CD14-positive monocyte (primary cell): ENCODE results near the gene STRBP. TPM values are rescaled to one million over a fixed set of nuclear protein-coding genes. Genes with fewer than 3 reads are reported as not detected.

Experiments used
- DNase-seq, 3 donors: peaks; one replicate each; pipeline ENCODE4 v3.0.0-alpha.2; 2011 to 2022
- H2AFZ ChIP-seq: 2 replicates; pipeline ENCODE4 v1.6.0; 2012; ENCODE audit warnings: mild to moderate bottlenecking, low read depth, low read length, inconsistent platforms; ENCODE audit not compliant: insufficient read depth, poor library complexity, severe bottlenecking
- H3K27ac ChIP-seq, 2 donors: 1 replicate in 1 of 2; 2 replicates in 1 of 2; pipeline ENCODE4 v1.5.1; 2012 to 2013; ENCODE audit warnings: low read length in 2 of 2, control low read depth in 1 of 2, inconsistent platforms in 1 of 2, low read depth in 1 of 2, mild to moderate bottlenecking in 1 of 2
- H3K27me3 ChIP-seq, 2 donors: one replicate each; pipeline versions ENCODE4 v1.6.0 to v1.6.1; 2011 to 2013; ENCODE audit warnings: low read length in 2 of 2; ENCODE audit not compliant: control insufficient read depth in 2 of 2, insufficient read depth in 2 of 2
- H3K36me3 ChIP-seq, 2 donors: replicated peaks in 1 of 2; 1 replicate in 1 of 2; 2 replicates in 1 of 2; pipeline versions ENCODE4 v1.5.1 to v1.6.1; 2012 to 2013; ENCODE audit warnings: low read length in 2 of 2, control low read depth in 1 of 2, inconsistent platforms in 1 of 2, mild to moderate bottlenecking in 1 of 2; ENCODE audit not compliant: insufficient read depth in 2 of 2, control insufficient read depth in 1 of 2
- H3K4me1 ChIP-seq, 2 donors: 1 replicate in 1 of 2; 2 replicates in 1 of 2; pipeline versions ENCODE4 v1.5.1 to v1.6.1; 2012 to 2013; ENCODE audit warnings: low read length in 2 of 2, control low read depth in 1 of 2, inconsistent platforms in 1 of 2, mild to moderate bottlenecking in 1 of 2, moderate library complexity in 1 of 2; ENCODE audit not compliant: insufficient read depth in 2 of 2, control insufficient read depth in 1 of 2
- H3K4me2 ChIP-seq: replicated peaks from 2 replicates; pipeline ENCODE3; 2012; ENCODE audit warnings: low read length, moderate library complexity, mild to moderate bottlenecking; ENCODE audit not compliant: poor library complexity, severe bottlenecking; ENCODE audit errors: extremely low read depth
- H3K4me3 ChIP-seq, 3 experiments: fragments of 200-600 bp in 1 of 3; sonication (generic) in 1 of 3; replicated peaks in 1 of 3; 1 replicate in 2 of 3; 2 replicates in 1 of 3; pipeline ENCODE4 v1.5.1; 2011 to 2013; ENCODE audit warnings: low read length in 3 of 3, mild to moderate bottlenecking in 3 of 3, control low read depth in 2 of 3, low read depth in 2 of 3, inconsistent platforms in 1 of 3, moderate library complexity in 1 of 3
- H3K79me2 ChIP-seq: 2 replicates; pipeline ENCODE4 v1.6.0; 2012; ENCODE audit warnings: mild to moderate bottlenecking, control low read depth, inconsistent platforms, low read length, moderate library complexity; ENCODE audit not compliant: insufficient read depth
- H3K9ac ChIP-seq: 2 replicates; pipeline ENCODE4 v1.6.0; 2017; ENCODE audit warnings: low read length, mild to moderate bottlenecking; ENCODE audit not compliant: insufficient read depth, poor library complexity, severe bottlenecking
- H3K9me3 ChIP-seq, 2 donors: replicated peaks in 1 of 2; 1 replicate in 1 of 2; 2 replicates in 1 of 2; pipeline versions ENCODE4 v1.5.1 to v1.6.1; 2012 to 2013; ENCODE audit warnings: low read length in 2 of 2, control low read depth in 1 of 2; ENCODE audit not compliant: control insufficient read depth in 1 of 2, insufficient read depth in 1 of 2
- H4K20me1 ChIP-seq: 2 replicates; pipeline ENCODE4 v1.6.0; 2012; ENCODE audit warnings: mild to moderate bottlenecking, low read length, control low read depth, moderate library complexity; ENCODE audit not compliant: insufficient read depth
- H3K27ac Mint-ChIP-seq, 7 donors: one replicate each; pipeline ENCODE4 v1.8.0; 2020; ENCODE audit warnings: mild to moderate bottlenecking in 7 of 7, mixed read lengths in 7 of 7, moderate library complexity in 6 of 7, inconsistent platforms in 2 of 7
- H3K27me3 Mint-ChIP-seq, 3 donors: one replicate each; pipeline ENCODE4 v1.8.0; 2021 to 2022; ENCODE audit warnings: low read depth in 3 of 3, mild to moderate bottlenecking in 3 of 3, mixed read lengths in 3 of 3, moderate library complexity in 3 of 3, inconsistent platforms in 1 of 3
- H3K36me3 Mint-ChIP-seq, 2 donors: one replicate each; pipeline ENCODE4 v1.8.0; 2020; ENCODE audit warnings: mixed read lengths in 2 of 2, inconsistent platforms in 1 of 2, mild to moderate bottlenecking in 1 of 2
- H3K4me1 Mint-ChIP-seq: one replicate; pipeline ENCODE4 v1.8.0; 2020; ENCODE audit warnings: mild to moderate bottlenecking, mixed read lengths
- H3K4me3 Mint-ChIP-seq, 2 donors: one replicate each; pipeline ENCODE4 v1.8.0; 2020; ENCODE audit warnings: mild to moderate bottlenecking in 2 of 2, mixed read lengths in 2 of 2, moderate library complexity in 1 of 2
- H3K9me3 Mint-ChIP-seq, 7 donors: one replicate each; pipeline ENCODE4 v1.8.0; 2020 to 2022; ENCODE audit warnings: mixed read lengths in 7 of 7, mild to moderate bottlenecking in 6 of 7, moderate library complexity in 6 of 7, inconsistent platforms in 2 of 7
- WGBS: methylation state at CpG from one replicate; pipeline ENCODE4 v1.1.5; 2013; ENCODE audit warnings: missing lambda C conversion rate; ENCODE audit not compliant: insufficient coverage; 5-methylcytosine and 5-hydroxymethylcytosine counted together
- intact Hi-C, 2 donors: fragments of 100-400 bp; cut with micrococcal nuclease; formaldehyde crosslinking; loops; one replicate each; pipeline versions ENCODE4 v1.15.0 to v1.15.1; 2023
- polyA plus RNA-seq, 3 donors: library from polyadenylated mRNA; depleted of rRNA in 1 of 3; unstranded in 2 of 3; stranded (reverse) in 1 of 3; fragments of 300-500 nt in 2 of 3; fragments of >200 nt in 1 of 3; fragmentation: Illumina TruSeq in 2 of 3; gene quantifications; 1 replicate in 2 of 3; 2 replicates in 1 of 3; pipeline ENCODE4 v1.2.3, GENCODE V29; 2012 to 2021
- TF ChIP-seq, protein P1 (sequence below): fragments of 200-600 bp; IDR thresholded peaks from one replicate; pipeline ENCODE4 v1.8.0; 2022; ENCODE audit warnings: antibody characterized with exemption, mild to moderate bottlenecking

Gene STRBP
- polyA plus RNA-seq, 3 donors, result 0.97 to 1.9 (median 1.9) TPM

DNA sequence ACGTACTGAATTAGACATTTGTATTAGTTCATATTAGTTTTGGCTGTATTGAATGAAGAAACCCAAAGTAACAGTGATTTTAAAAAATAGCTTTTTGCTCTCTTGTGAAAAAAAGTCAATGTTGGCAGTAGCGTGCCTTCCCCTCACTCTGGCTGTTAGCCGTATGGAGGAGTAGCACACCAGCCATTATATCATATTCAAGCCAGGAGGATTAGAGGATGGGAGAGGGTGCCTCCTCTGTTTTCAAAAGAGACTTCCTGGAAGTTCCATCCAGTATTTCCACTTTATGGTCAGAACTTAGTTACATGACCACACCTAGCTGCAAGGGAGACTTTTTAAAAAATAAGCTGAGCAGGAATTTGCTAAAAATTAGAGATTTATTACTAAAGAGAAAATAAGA is 193.8 kb downstream of the STRBP start:
- intact Hi-C loops, result no loop called here
- Histone ChIP-seq H3K36me3 (peaks cover 71 to 97% of the 10 kb centered on the region in 2 donors), H3K27ac (no peak overlapping the region), H4K20me1 (no peaks in the 10 kb centered on the region), H3K4me3 (no peak overlapping the region), H2AFZ (no peak overlapping the region), H3K4me1 (no peaks in the 10 kb centered on the region), H3K79me2 (no peaks in the 10 kb centered on the region), H3K9ac (no peak overlapping the region), H3K4me2 (no peak overlapping the region), H3K9me3 (no peaks in the 10 kb centered on the region), H3K27me3 (no peaks in the 10 kb centered on the region)
- H3K4me1 Mint-ChIP-seq, result no peaks in the 10 kb centered on the region
- TF ChIP-seq, protein P1, sequence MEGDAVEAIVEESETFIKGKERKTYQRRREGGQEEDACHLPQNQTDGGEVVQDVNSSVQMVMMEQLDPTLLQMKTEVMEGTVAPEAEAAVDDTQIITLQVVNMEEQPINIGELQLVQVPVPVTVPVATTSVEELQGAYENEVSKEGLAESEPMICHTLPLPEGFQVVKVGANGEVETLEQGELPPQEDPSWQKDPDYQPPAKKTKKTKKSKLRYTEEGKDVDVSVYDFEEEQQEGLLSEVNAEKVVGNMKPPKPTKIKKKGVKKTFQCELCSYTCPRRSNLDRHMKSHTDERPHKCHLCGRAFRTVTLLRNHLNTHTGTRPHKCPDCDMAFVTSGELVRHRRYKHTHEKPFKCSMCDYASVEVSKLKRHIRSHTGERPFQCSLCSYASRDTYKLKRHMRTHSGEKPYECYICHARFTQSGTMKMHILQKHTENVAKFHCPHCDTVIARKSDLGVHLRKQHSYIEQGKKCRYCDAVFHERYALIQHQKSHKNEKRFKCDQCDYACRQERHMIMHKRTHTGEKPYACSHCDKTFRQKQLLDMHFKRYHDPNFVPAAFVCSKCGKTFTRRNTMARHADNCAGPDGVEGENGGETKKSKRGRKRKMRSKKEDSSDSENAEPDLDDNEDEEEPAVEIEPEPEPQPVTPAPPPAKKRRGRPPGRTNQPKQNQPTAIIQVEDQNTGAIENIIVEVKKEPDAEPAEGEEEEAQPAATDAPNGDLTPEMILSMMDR, result no peak
- H3K36me3 Mint-ChIP-seq, result peaks cover 74 to 82% of the 10 kb centered on the region in 2 donors
- 100% methylated on average over 1 of the region's 3 CpGs for WGBS
- no peaks in the 10 kb centered on the region for H3K27me3 Mint-ChIP-seq
- DNase-seq, result no peak
- H3K27ac Mint-ChIP-seq, result no peak overlapping the region
- no peak overlapping the region for H3K4me3 Mint-ChIP-seq
- no peaks in the 10 kb centered on the region for H3K9me3 Mint-ChIP-seq

DNA sequence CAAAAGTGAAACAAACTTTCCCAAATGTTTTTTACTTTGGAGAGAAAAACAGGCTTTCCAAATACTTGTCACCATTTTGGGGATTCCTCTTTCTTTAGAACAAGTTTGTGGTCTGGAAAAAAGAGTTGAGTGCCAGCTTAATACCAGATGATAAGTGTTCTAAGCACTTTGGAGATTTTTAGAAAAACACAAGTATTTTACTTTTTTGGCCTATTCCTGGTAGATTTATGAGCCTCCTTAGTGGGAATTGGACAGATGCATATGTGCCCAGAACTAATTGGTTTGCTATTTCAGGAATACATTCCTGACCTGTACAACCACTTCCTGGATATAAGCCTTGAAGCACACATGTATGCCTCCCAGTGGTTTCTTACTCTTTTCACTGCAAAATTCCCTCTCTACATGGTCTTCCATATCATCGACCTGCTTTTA is 194.4 kb downstream of the STRBP start:
- TF ChIP-seq, protein P1, result no peak
- no peak for DNase-seq
- no peaks in the 10 kb centered on the region for H3K27me3 ChIP-seq
- no peak overlapping the region for H3K27ac ChIP-seq
- Mint-ChIP-seq H3K27ac (no peak overlapping the region), H3K4me1 (no peaks in the 10 kb centered on the region), H3K36me3 (peaks cover 70 to 81% of the 10 kb centered on the region in 2 donors), H3K27me3 (no peaks in the 10 kb centered on the region), H3K4me3 (no peak overlapping the region), H3K9me3 (no peaks in the 10 kb centered on the region)
- H3K36me3 ChIP-seq, result peaks cover 74 to 97% of the 10 kb centered on the region in 2 donors
- no peaks in the 10 kb centered on the region for H3K4me1 ChIP-seq
- no peaks in the 10 kb centered on the region for H3K79me2 ChIP-seq
- WGBS, result no CpG with 5 or more reads among the region's 1 CpG
- no peak overlapping the region for H3K4me2 ChIP-seq
- H3K4me3 ChIP-seq, result no peak overlapping the region
- no peaks in the 10 kb centered on the region for H3K9me3 ChIP-seq
- no peak overlapping the region for H3K9ac ChIP-seq
- intact Hi-C loops, result no loop called here
- H4K20me1 ChIP-seq, result no peaks in the 10 kb centered on the region
- no peak overlapping the region for H2AFZ ChIP-seq
